DND-41 (cell line): ENCODE data around the gene PHF19.

Experiments
- EZH2 ChIP-seq: IDR thresholded peaks from 3 replicates; pipeline ENCODE4 v1.6.1; 2012; ENCODE audit warnings: borderline replicate concordance, low read depth, mild to moderate bottlenecking, moderate library complexity, low read length, inconsistent platforms; ENCODE audit not compliant: severe bottlenecking
- TF ChIP-seq, protein P1 (sequence below): IDR thresholded peaks from 2 replicates; pipeline ENCODE4 v1.5.1; 2012; ENCODE audit warnings: borderline replicate concordance, low read length, moderate library complexity, mild to moderate bottlenecking; ENCODE audit not compliant: poor library complexity, severe bottlenecking; ENCODE audit errors: extremely low read depth

DNA sequence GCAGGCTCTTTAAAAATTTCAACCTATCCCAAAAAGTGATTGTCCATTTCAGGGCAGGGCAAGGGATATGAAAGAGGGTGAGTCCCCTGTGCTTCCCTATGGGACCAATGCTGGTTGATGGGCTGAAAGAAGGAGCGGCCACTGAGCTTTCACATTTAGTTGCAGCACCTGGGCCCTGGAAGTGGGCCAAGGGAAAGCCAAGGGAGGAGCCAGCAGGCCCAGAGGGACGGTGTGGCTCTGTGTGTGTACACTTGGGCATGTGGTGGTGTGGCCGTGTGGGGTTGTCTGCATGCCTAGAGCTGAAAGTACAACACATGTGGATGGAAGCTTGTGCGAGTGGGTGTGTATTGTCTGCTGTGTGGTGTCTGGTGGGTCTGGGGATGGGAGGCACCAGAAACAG, 20.3 kb downstream of the PHF19 start:
- TF ChIP-seq EZH2: no peak
- TF ChIP-seq, protein P1, sequence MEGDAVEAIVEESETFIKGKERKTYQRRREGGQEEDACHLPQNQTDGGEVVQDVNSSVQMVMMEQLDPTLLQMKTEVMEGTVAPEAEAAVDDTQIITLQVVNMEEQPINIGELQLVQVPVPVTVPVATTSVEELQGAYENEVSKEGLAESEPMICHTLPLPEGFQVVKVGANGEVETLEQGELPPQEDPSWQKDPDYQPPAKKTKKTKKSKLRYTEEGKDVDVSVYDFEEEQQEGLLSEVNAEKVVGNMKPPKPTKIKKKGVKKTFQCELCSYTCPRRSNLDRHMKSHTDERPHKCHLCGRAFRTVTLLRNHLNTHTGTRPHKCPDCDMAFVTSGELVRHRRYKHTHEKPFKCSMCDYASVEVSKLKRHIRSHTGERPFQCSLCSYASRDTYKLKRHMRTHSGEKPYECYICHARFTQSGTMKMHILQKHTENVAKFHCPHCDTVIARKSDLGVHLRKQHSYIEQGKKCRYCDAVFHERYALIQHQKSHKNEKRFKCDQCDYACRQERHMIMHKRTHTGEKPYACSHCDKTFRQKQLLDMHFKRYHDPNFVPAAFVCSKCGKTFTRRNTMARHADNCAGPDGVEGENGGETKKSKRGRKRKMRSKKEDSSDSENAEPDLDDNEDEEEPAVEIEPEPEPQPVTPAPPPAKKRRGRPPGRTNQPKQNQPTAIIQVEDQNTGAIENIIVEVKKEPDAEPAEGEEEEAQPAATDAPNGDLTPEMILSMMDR: no peak
